ENCODE results near the gene SIRT1.

- no peak for TF ChIP-seq CTCF (conservative IDR thresholded peaks at IDR 0.05; ENCODE audit: low read depth, low read length)
- TF ChIP-seq EZH2 (IDR thresholded peaks at IDR 0.05; ENCODE audit: low read length, unreplicated experiment), result no peak
- no peak for TF ChIP-seq EZH2phosphoT487 (IDR thresholded peaks at IDR 0.05; ENCODE audit: borderline replicate concordance, low read length)
These were observed 21.4 kb upstream of the SIRT1 start for GRCh38 chr10:67863094-67863493.

All from PC-3 (cell line).